GM12874 (cell line): Measurements from ENCODE around the gene MDGA2.

ENCODE experiments used
- TF ChIP-seq, protein P1 (sequence below): IDR thresholded peaks from 2 replicates; pipeline ENCODE4 v1.5.1; 2011; ENCODE audit warnings: low read depth, mild to moderate bottlenecking, control low read depth, low read length, moderate library complexity; ENCODE audit not compliant: insufficient read depth

Gene MDGA2

DNA sequence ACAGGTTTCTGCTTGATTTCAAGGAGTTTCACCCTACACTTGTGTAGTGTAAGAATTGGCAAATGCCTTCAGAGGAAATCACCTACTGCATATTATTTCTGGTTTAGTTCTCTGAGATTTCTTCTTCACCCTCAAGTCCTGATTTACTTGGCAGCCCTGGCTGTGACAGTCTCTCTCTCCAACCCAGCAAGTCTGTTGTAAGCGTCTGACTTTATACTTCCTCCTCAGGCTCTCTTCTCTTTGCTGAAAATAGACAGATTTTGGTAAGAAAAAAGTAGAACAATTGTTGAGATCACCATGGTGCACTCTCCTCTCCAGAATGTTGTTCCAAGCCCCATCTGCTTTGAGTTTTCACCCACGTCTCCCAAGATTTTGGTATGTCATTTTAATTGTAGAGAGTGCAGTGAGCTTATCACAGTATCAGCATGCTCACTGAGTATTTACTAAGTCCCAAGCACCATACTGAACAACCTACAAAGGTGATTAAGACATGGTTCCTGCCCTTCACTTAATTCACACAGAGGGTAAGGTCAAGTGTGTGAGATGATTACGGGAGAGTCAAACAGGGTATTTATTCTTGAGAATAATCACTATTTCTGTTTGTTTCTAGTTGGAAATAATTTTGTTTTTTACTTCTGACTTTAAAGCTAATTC, 148.7 kb downstream of the MDGA2 start:
- TF ChIP-seq, protein P1, sequence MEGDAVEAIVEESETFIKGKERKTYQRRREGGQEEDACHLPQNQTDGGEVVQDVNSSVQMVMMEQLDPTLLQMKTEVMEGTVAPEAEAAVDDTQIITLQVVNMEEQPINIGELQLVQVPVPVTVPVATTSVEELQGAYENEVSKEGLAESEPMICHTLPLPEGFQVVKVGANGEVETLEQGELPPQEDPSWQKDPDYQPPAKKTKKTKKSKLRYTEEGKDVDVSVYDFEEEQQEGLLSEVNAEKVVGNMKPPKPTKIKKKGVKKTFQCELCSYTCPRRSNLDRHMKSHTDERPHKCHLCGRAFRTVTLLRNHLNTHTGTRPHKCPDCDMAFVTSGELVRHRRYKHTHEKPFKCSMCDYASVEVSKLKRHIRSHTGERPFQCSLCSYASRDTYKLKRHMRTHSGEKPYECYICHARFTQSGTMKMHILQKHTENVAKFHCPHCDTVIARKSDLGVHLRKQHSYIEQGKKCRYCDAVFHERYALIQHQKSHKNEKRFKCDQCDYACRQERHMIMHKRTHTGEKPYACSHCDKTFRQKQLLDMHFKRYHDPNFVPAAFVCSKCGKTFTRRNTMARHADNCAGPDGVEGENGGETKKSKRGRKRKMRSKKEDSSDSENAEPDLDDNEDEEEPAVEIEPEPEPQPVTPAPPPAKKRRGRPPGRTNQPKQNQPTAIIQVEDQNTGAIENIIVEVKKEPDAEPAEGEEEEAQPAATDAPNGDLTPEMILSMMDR, result no peak

DNA sequence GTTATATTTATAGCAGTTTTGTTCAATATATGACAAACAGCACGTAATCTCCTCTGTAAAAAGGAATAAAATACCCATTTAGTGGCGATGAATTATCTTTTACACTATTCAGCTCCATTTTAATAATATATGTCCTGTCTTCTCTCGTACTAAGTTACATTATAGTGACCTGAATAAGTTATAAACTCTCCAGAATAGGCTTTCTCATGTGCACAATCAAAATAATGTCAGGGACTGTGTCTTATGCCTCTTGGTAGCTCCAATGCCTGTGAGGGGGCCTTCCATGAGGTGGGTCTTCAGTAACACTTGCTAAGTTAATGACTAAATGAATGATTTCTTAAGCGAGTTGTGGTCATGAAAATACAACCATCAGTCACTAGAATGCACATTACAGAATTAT, 150.9 kb downstream of the MDGA2 start:
- TF ChIP-seq, protein P1, result no peak

DNA sequence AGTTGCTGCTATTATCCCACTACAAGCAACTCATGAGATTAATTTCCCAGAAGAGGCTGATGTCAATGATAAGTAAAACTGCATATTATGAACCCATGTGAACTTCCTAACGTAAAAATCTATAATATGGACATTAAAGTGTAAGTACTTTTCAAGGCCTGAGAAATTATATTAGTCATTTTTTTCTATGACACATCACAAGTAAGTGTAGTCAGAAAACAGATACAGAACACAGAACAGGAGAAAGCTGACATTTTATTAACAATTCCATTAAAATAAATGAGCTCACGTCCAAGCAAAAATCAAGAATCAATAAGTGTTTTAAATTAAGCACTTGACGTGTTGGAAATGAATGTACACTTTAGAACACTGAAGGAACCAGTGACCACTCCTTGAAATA, 155.0 kb downstream of the MDGA2 start:
- TF ChIP-seq, protein P1, result no peak

DNA sequence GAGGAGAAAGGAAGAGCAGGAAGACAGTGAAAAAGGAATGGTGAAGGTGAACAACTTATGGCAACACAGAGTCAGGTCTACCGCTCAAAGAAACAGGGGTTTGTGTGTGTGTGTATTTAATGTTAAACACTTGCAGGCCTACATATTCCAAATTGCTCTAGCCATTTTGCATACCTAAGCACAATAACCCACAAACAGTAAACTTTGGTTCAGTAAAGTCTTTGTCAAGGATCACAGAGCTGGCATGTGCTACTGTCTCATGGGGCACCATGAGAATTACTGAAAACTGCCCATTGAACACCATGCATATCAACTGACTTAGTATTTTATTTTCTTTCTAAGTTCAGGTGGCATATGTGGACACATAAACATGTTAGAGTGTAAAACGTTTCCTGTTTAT, 163.6 kb downstream of the MDGA2 start:
- TF ChIP-seq, protein P1, result no peak

DNA sequence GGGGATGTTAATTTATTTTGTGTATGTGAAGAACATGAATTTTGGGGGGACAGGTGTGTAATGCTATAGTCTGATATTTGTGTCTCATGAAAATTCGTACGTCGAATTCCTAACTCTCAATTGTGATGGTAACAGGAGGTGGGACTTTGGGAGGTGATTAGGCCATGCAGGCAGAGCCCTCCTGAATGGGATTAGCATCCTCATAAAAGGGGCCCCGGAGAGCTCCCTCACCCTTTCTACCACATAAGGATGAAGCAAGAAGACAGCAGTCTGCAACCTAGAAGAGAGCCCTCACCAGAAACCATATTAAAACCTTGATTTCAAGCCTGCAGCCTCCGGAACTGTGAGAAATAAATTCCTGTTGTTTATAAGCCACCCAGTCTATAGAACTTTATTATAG, 165.4 kb downstream of the MDGA2 start:
- TF ChIP-seq, protein P1, result no peak

DNA sequence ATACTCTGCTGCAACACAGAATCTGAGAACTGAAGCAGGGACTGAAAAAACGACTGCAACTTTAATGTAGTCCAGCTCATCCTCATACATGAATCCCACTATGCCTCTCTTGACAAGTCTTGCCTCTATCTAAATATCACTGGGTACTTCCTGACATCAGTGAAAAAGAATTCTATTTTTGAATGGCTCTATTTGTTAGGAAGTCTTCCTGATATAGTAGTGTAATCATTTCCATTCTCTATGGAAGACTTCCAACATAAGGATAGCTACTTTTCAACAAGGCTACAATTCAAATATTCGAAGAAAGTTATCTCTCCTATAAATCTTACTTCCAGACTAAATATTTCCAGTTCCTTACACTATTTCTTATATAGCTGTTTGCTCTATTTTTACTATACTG, 167.5 kb downstream of the MDGA2 start:
- TF ChIP-seq, protein P1, result no peak

DNA sequence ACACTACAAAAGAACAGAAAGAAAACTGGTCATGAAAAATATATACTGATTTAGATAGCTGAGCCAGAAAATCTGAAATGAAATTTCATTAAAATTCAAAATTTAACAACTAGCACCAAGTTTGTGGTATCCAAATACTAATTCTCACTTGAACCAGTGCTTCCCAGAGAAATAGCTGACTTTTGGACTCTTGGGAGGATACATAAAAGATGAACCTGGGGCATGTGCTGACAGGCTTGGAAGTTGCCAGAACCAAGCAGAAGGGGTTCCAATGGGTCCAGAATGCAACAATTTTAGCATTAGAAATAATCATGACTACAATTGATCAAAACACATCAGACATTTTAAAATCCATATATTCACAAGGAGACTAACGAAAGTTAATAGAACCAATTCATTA, 175.0 kb downstream of the MDGA2 start:
- TF ChIP-seq, protein P1, result no peak
